ENCODE results near the gene TCP10L.

The TCP10L gene

GRCh38 chr21:32580949-32581348 is 4.4 kb downstream of the TCP10L start:
- TF ChIP-seq EGR1 (IDR thresholded peaks at IDR 0.05) = no peak

- TF ChIP-seq ZBTB7A (IDR thresholded peaks at IDR 0.05; ENCODE audit: low read depth) (no peak), RAD21 (IDR thresholded peaks at IDR 0.05; ENCODE audit: low read depth) (peak; percentile 77)
Measured at GRCh38 chr21:32578107-32578691, 7.1 kb downstream of the TCP10L start.

- TF ChIP-seq TEAD4 (IDR thresholded peaks at IDR 0.05) = no peak
- TF ChIP-seq YY1 (IDR thresholded peaks at IDR 0.05; ENCODE audit: low read depth) = no peak
- TF ChIP-seq TAF1 (IDR thresholded peaks at IDR 0.05; ENCODE audit: low read depth) = no peak
- TF ChIP-seq USF1 (IDR thresholded peaks at IDR 0.05) = no peak
- TF ChIP-seq RAD21 (IDR thresholded peaks at IDR 0.05; ENCODE audit: low read depth) = no peak
- no peak for TF ChIP-seq FOXM1 (IDR thresholded peaks at IDR 0.05; ENCODE audit: borderline replicate concordance, low read depth)
- TF ChIP-seq EGR1 (IDR thresholded peaks at IDR 0.05) = no peak
Measured at GRCh38 chr21:32576011-32576410, 9.3 kb downstream of the TCP10L start.

GRCh38 chr21:32574946-32575925 is 10.1 kb downstream of the TCP10L start:
- TF ChIP-seq RAD21 (IDR thresholded peaks at IDR 0.05; ENCODE audit: low read depth) (no peak), MAX (IDR thresholded peaks at IDR 0.05) (no peak), CREB1 (IDR thresholded peaks at IDR 0.05; ENCODE audit: low read depth) (no peak), FOXM1 (IDR thresholded peaks at IDR 0.05; ENCODE audit: borderline replicate concordance, low read depth) (no peak), EP300 (IDR thresholded peaks at IDR 0.05; ENCODE audit: borderline replicate concordance) (no peak), TAF1 (IDR thresholded peaks at IDR 0.05; ENCODE audit: low read depth) (no peak), USF1 (IDR thresholded peaks at IDR 0.05) (no peak), TCF12 (IDR thresholded peaks at IDR 0.05; ENCODE audit: low read depth) (no peak), ZBTB7A (IDR thresholded peaks at IDR 0.05; ENCODE audit: low read depth) (no peak), EGR1 (IDR thresholded peaks at IDR 0.05) (no peak), CEBPB (IDR thresholded peaks at IDR 0.05) (no peak), YY1 (IDR thresholded peaks at IDR 0.05; ENCODE audit: low read depth) (no peak), TEAD4 (IDR thresholded peaks at IDR 0.05) (no peak), NFIC (IDR thresholded peaks at IDR 0.05) (no peak), REST (IDR thresholded peaks at IDR 0.05; ENCODE audit: low read depth) (no peak)

GRCh38 chr21:32572574-32573420 is 12.5 kb downstream of the TCP10L start:
- TF ChIP-seq CEBPB (IDR thresholded peaks at IDR 0.05) (no peak), RAD21 (IDR thresholded peaks at IDR 0.05; ENCODE audit: low read depth) (no peak), NFIC (IDR thresholded peaks at IDR 0.05) (no peak), FOXM1 (IDR thresholded peaks at IDR 0.05; ENCODE audit: borderline replicate concordance, low read depth) (no peak), EP300 (IDR thresholded peaks at IDR 0.05; ENCODE audit: borderline replicate concordance) (no peak)

- TF ChIP-seq FOXM1 (IDR thresholded peaks at IDR 0.05; ENCODE audit: borderline replicate concordance, low read depth) (no peak), RAD21 (IDR thresholded peaks at IDR 0.05; ENCODE audit: low read depth) (no peak), CREB1 (IDR thresholded peaks at IDR 0.05; ENCODE audit: low read depth) (no peak), NFIC (IDR thresholded peaks at IDR 0.05) (no peak), TAF1 (IDR thresholded peaks at IDR 0.05; ENCODE audit: low read depth) (no peak), CEBPB (IDR thresholded peaks at IDR 0.05) (no peak), TEAD4 (IDR thresholded peaks at IDR 0.05) (no peak), REST (IDR thresholded peaks at IDR 0.05; ENCODE audit: low read depth) (no peak), ZBTB7A (IDR thresholded peaks at IDR 0.05; ENCODE audit: low read depth) (no peak), YY1 (IDR thresholded peaks at IDR 0.05; ENCODE audit: low read depth) (no peak), EGR1 (IDR thresholded peaks at IDR 0.05) (no peak), EP300 (IDR thresholded peaks at IDR 0.05; ENCODE audit: borderline replicate concordance) (no peak), MAX (IDR thresholded peaks at IDR 0.05) (no peak), USF1 (IDR thresholded peaks at IDR 0.05) (no peak), TCF12 (IDR thresholded peaks at IDR 0.05; ENCODE audit: low read depth) (no peak)
Measured at GRCh38 chr21:32570456-32570855, 14.9 kb downstream of the TCP10L start.
